Left kidney (tissue), 8 donors: ENCODE data around the gene HOOK1. TPM values are rescaled to one million over a fixed set of nuclear protein-coding genes. Genes with fewer than 3 reads are reported as not detected.
A peak's percentile ranks its signal among the peaks of the same experiment; 100 is the strongest.

Experiments used
- DNase-seq: peaks from one replicate; pipeline ENCODE4 v3.0.0-alpha.2; 2013
- long read RNA-seq, 8 donors: transcript quantifications; one replicate each; lab custom pipeline, GENCODE V29; 2026
- polyA plus RNA-seq: library from polyadenylated mRNA; unstranded; fragments of 120-200 nt; gene quantifications from one replicate; pipeline ENCODE4 v1.2.1, GENCODE V29; 2013; ENCODE audit not compliant: insufficient read length

The HOOK1 gene
- polyA plus RNA-seq: 83.2 TPM
- long read RNA-seq, donor 1, full-length matches to known transcripts: 4 of 4 reads
- long read RNA-seq, donor 1, partial matches to known transcripts: 0 of 4 reads
- long read RNA-seq, donor 1, other reads (novel, unspliced or antisense): 0 of 4 reads
- long read RNA-seq, donor 2, full-length matches to known transcripts: 2 of 2 reads
- long read RNA-seq, donor 2, partial matches to known transcripts: 0 of 2 reads
- long read RNA-seq, donor 2, other reads (novel, unspliced or antisense): 0 of 2 reads
- long read RNA-seq, donor 3, full-length matches to known transcripts: 4 of 4 reads
- long read RNA-seq, donor 3, partial matches to known transcripts: 0 of 4 reads
- long read RNA-seq, donor 3, other reads (novel, unspliced or antisense): 0 of 4 reads
- long read RNA-seq, donor 4: 0 reads
- long read RNA-seq, donor 5: 0 reads
- long read RNA-seq, donor 6, full-length matches to known transcripts: 3 of 3 reads
- long read RNA-seq, donor 6, partial matches to known transcripts: 0 of 3 reads
- long read RNA-seq, donor 6, other reads (novel, unspliced or antisense): 0 of 3 reads
- long read RNA-seq, donor 7, full-length matches to known transcripts: 5 of 5 reads
- long read RNA-seq, donor 7, partial matches to known transcripts: 0 of 5 reads
- long read RNA-seq, donor 7, other reads (novel, unspliced or antisense): 0 of 5 reads
- long read RNA-seq, donor 8, full-length matches to known transcripts: 5 of 5 reads
- long read RNA-seq, donor 8, partial matches to known transcripts: 0 of 5 reads
- long read RNA-seq, donor 8, other reads (novel, unspliced or antisense): 0 of 5 reads

DNA sequence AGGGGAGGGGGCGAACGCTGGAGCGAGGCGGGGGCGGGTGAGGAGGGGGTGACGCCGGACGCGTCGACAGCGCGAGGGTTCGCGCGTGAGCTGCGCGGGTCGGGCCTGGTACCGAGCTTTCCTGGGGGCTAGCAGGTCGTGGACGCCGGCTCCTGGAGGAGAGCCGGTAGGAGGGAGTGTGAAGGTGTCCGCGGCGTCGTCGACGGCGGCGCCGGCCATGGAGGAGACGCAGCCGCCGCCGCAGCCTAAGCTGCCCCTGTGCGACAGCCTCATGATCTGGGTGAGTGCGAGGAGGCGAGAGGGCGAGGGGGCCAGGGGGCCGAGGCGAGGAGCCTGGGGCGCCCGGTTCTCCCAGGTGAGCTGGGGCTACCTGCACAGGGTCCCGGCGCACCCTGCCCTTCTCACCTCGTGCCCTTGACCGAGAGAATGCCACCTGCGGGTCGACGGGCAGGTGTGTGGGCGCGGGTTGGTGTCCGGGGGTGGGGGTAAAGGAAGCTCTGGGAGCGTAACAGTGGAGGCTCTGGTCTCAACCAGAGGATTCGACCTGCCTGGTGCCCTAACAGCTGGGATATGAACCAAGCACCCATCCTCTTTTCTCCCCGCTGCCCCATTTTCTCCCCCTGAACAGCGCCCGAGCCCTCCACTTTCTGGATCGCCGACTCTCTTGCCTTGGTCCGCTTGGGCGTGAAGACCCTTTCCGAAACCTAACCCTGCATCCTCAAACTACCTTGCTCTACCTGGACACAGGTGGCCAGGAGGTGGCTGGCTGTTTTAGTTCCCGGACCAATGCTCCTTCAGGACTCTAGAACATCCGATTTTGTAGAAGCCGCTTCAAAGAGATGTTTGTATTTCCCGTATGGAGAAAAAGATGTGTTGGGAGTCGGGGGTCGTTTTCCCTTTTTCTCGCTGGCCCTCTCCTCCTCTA is at the start of gene HOOK1:
Gene HOOK1, plus strand, starts transcription at position 49 of the 925 bp plus-strand sequence. Its CDS starts 169 bp downstream, at position 218.
- no peak for DNase-seq

DNA sequence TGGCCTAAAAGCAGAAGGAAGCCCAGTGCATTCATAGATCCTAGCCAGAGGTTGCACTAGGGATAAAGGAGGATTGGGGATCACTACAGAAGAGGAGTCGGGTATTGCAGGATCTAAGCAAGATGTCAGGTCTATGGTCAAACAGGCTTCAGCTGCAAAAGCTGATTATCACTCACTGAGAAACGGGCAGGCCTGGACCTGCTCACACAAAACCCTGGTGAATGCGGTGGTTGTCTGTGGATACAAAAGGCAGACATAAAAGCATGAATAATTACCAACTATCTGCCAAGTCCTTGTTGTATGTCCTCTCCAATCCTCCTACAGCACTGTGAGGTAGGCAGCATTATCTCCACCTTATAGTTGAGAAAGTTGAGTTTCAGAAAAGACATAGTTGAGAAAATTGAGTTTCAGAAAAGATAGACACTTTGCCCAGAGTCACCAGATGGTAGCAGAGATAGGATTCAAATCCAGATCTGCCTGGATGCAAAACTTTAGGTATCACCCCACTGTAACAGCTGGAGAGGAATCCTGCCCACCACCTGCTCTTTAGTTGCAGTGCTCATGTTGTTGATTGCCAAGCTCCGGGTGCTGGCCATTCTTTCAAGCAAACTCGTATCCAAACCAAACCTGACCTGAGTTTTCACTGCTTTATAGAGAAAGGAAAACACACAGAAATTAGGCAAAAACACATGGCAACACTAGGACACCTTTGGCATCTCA is 49.6 kb upstream of the HOOK1 start:
- DNase-seq: no peak

DNA sequence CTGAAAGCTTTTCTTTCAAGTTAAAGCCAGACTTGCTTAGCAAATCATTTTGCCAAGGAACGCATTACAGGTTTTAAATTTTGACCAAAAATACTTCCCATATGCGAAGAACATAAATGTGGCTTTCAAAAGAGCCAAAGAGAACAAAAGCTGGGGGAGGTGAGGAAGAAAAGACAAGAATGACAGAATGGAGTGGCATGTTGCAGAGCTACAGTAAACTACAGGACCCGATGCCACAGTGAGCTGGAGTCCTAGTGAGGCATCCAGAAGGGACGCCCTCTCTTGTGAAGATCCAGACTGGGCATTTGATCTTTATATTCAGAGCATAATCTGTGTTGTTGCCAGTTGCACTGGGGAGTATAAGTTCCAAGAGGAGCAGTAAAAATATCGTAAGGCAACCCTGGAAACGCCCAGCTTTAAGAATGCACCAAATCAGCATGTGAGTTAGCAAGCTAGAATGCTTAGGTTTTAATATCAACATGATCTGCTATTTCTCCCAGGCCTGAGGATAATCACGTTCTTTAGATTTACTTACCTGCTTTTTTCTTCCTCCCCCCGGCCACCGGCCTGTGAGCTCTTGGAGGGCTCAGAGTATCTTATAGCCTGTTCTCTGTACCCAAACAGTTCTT is 48.4 kb upstream of the HOOK1 start:
- DNase-seq: no peak

DNA sequence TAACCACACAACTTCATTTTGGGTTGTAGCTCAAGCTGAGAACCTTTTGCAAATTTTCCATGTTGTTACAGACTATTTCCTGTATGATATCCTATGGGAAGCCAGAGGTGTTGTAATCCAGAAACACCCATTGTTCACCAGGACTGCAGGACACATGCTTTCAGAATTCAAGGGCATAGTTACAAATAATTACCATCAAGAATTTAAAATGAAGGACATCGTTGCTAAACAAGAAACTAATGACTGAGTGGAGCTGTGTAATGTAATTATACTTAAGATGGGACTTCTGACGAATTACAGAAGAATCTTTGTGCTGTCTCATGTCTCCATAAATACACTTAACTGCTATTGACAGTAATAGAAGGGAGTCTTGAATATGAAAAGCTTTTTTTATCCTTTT is 47.6 kb upstream of the HOOK1 start:
- no peak for DNase-seq

DNA sequence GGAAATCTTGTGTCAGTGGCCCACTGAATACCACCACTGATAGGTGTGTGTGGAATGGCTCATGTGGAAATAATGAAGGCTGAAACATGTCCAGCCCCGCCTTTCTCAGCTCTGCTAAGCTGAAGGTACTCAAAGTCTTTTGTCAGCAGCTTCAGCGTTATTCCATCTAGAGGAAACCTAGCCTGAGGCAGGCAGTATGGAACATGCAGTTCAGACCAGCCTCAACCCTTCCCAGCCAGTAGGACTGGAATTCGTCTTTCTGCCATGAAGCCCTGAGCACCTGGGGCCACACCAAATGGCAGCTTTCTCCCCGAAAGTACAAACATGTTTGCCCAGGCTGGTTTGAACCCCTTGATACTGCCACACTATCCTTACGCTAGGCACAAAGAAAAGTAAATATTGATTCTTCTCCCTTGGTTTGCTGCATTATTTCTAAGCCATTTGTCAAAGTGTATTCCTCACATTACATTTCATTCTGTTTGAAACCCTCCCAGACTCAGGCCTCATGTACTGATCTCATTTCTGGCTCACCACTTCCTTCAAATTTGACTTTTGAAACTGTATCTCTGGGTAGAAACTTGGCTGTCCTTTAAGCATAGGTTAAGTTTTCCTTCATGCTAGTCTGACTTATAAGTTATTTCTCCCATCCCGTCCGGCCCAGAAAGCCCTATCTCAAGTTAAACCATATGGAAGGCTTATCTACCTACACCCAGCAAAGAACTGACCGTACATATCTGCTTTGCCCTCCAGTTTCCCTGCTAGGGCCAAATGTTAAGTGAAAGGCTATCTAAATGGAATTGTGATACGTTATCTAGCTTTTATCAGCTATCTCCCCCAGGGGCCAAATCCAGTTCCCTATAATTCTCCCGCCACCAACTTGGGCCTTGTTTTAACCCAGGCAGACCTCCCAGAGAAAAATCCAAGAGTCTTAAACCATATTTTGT is 45.7 kb upstream of the HOOK1 start:
- no peak for DNase-seq

DNA sequence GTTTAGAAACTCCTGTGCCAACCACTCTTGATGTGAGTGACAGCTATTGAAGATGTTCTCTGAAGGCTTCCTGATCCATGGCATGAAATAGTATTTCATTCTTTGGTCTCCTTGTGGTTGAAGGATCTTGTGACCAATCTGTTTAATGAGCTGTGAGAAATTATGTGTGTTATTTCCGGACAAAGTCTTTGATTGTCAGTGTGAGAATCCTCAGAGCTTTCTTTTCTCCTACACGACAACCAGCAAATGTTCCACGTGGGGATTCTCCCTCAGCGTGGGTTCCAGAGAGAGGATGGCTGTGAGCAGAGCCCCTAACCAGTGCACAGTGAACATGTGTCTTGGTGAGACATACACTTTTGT is 45.0 kb upstream of the HOOK1 start:
- no peak for DNase-seq

DNA sequence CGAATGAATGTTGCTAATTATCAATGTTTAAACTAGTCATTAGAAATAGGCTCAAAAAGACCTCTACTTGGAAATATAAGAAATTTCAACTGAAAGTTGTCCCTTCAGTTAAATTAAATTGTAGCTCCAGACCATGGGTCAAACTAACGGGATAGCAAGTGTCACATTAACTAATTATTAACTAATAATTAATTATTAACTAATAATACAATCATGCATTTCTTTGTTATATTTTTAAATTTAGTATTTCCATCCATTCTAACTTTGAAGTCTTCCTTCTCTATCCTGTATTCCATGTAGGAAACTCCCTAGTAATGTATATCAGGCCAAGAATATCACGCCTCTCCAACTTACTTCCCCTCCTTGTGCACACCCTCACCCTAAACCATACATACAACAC is 43.4 kb upstream of the HOOK1 start:
- DNase-seq: no peak

DNA sequence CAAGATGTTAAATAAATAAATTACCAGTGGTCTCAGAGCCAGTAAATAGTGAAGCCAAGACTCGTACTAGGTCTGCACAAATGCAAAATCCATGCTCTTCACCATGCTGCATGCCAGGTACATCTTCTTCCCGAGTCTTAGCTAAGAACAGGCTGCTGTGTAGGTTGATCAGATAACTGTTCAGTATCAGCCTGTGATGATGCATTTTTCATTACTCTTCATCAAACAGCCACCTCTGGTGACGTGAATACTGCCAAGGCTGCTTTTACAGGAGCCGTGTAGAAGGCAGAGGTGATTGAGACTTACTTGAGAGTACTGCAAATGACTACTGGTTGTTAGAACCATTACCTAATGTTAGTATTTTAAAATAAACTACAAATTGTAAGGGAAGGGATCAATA is 39.3 kb upstream of the HOOK1 start:
- DNase-seq: no peak

DNA sequence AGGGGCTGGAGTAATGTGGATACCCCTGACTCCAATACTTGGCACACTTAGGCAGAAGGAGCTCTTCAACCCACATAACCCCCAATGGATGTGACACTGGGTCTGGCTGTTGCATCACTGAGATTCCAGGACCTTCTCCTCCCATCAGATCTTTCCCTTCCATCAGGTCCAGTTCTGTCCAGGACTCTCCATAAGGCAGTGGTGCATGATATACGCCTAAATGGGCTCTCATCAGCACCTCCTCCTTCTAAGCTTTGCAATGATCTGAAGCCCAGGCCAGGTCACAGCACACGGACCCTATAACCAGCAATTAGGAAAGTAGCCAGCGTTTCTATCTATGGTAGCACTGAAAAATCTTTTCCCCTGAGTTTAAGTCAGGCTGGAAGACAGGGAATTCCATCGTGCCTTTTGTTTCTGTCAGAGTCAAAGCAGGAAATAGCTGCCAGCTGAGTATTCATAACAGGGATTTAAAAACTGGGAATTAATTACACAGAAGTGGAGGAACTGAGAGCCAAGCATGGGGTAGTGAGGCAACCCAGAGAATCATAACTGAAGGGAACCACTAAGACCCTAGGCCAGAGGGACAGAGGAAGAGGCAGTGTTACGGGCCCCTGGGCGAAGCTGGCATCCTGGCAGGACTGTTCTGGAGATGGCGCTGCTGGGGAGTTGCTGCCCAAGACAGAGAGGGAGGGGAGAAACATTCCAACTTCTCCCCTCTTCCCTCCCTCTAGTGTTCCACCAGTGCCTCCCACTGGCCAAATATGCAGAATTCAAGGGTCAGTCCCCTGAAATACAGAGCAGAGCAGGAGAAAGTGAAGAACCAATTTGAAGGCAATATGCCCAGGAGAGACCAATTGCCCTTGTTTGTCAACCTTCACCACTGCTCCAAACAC is 37.5 kb upstream of the HOOK1 start:
- DNase-seq: no peak

DNA sequence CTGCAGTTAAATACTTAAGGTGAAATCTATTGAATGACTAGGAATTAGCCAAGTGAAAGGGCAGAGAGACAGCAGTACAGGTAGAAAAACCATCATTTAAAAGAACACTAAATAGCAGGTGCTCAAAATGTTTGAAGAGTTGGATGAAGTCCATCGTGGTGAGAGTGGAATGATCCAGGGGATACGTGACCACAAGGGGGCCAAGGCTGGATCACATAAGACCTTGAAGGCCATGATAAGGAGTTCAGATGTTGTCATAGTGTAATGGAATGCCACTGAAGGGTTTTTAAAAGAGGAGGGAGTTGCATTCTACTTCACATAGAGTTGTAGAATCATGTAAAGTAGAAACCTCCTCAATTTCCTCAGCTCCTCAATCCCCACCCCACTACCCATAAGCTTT is 34.8 kb upstream of the HOOK1 start:
- DNase-seq: no peak

DNA sequence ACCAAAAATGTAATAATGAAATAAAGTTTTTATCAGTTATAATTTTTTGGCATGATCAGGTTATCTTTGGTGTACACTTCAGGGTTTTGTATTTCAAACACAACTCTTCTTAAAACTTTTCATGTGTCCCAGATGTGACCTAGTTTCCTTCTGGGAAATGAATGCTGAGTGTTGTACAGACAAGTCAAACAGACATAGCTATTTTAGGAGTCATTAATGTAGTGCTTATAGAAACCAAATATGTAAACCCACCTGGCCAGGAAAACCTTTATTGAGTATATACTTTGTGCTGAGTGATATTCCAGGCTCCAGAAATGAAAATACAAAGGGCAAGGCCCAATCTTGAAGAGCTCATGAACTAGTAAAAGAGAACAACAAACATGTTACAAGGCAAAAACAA is 25.9 kb upstream of the HOOK1 start:
- DNase-seq: no peak

DNA sequence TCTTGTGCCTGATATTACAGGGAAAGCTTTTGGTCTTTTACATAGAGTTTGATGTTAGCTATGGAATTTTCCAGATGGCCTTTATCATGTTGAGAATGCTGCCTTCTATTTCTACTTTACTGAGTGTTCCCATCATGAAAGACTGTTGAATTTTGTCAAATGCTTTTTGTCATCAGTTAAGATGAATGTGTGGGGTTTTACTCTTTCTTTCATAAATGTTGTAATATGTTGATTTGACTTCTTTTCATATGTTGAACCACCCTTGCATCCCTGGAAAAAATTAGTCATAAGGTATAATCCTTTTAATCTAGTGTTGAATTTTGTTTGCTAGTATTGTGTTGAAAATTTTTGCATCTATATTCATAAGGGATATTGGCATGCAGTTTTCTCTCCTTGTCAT is 16.1 kb upstream of the HOOK1 start:
- DNase-seq: no peak

DNA sequence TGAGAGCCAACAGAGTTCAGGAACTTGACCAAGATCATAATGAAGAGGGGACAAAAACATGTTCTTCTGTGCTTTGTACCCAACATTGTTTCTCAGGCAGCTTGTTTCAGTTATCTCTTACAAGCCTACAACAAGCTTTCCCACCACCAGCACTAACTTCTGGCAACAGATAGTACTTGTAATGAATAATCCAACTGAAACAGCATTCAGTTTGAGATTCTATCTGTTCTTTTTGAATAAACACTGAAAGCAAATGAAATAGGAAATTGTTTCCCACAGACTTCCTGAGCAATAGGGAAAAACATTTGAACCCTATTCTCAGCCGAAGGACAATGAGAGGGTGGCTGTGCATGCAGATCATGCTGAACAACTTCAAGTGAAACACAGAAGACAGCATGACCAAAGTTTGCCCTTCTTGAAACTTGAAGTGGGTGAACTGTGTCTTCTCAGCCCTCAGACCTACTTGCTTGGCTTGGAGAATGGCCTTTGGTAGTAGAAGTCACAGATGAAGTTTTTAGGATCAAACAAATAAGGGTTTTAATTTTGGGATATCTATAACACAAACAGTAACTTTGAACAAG is 11.2 kb upstream of the HOOK1 start:
- DNase-seq: no peak

DNA sequence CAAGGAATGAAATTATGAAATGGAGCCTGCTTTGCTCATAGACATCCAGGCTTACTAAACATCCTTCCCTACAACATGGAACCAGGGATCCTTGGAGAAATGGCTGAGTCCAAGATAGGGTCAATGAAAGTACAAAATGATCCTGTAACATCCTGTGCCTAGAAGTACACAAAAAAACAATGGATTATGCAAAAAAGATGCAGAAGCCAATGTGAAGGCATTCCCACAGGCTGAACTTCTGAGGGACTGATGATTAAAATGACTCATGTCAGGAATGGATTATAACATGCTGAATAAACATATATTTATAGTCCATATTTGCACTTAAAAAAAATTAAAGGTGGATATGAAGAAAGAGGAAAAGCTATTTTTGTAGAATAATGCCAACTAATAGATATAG is 10.4 kb upstream of the HOOK1 start:
- DNase-seq: no peak

DNA sequence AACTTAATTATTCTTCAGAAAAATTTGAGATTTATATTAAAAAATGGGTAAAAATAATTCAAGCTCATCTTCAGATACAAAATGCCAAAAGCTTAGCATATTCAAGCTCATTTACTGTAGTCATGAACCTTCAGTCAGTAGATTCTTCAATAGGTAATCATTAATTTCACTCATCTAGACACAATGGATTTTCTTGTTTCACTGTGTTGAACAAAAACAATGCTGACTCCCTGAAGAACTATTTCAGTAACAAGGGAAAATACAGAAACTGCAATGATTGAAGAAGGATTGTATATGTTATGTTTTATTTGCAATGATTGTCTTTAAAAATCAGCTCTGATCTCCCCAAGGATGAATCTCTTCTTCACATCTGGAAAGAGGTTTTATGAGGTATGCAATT is 9.2 kb upstream of the HOOK1 start:
- no peak for DNase-seq

DNA sequence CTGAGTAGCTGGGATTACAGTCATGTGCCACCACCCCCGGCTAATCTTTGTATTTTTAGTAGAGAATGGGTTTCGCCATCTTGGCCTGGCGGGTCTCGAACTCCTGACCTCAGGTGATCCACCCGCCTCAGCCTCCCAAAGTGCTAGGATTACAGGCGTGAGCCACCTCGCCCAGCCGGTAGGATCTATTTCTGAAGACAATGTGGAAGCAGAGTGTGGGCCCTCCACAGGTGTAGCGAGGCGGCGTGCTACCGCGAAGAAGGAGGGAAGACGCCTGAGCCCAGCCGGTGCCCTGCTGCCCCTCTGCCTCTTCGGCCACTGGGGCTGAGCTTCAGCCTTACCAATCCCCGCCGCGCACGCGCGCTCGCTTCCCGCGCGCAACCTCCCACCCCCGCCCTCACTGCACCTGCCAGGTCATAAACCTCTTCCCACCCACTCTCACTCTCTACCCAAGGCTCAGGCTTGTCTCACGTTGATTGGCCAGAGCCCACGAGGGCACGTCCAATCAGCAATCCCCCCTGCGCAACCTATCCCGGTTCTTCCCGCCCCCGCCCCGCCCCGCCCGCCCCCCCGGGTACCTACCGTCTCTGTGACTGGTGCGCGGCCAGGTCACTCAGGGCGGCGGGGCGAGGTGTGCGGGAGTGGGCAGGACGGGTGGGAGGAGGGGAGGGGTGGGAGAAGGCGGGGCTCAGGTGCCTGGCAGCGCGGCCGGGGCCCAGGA is 409 bp upstream of the HOOK1 start:
- DNase-seq: peak; percentile 93

DNA sequence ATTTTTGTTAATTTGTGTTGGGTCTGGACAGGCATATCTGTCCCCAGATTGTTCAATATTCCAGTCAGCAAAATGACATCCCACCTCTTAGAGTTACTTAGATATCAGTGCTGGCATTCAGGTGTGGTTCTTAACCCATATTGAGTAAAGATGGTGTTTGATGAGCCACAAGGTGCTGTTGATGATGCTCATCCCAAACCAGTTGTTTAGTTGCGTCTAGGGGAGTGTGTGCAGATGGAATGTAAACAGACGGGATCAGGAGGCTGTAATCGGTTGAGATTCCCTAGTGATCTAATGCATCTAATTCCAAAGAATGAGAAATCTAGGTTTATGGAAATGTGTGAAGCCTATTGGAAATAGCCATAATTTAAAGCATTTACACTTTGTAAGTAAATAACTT is 1.1 kb downstream of the HOOK1 start:
- no peak for DNase-seq

DNA sequence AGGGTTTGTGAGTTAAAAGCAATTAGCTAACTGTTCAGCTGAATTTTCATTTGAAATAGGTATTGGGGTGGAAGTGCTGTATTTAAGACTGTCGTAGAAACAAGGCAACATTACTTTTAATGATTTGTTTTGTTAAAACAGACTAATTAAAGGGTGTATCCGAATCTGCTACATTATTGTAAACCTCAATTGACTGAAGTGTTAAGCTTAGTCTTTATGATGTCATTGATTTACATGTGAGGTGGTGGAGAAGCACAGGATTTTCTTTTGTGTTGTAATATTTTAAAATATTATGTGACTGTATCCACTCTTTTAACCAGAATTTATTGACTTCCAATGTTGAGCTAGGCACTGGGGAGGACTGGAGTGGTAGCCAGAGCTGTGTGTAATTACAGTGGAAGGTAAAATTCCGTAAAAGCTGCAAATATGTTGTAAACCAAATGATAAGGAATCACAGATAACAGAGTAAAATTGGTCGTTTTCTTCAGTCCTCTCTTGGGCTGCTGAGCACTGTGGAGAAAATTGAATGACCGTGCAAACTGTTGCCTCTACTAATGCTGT is 1.6 kb downstream of the HOOK1 start:
- DNase-seq: no peak
